Prostate gland (tissue), 2 donors: Measurements from ENCODE around the gene SLC6A16.

Experiments
- POLR2A ChIP-seq: fragments of 450-650 bp; IDR thresholded peaks from one replicate; pipeline ENCODE4 v1.6.1; 2016; ENCODE audit warnings: antibody characterized with exemption, mild to moderate bottlenecking
- POLR2AphosphoS5 ChIP-seq: sonication (generic); formaldehyde crosslinking; IDR thresholded peaks from one replicate; pipeline ENCODE4 v1.6.1; 2017; ENCODE audit warnings: antibody characterized with exemption
- TF ChIP-seq, protein P1 (sequence below), 4 experiments: fragments of 200-600 bp in 2 of 4; fragments of 450-650 bp in 2 of 4; sonication (generic) in 2 of 4; IDR thresholded peaks; 1 replicate in 3 of 4; 2 replicates in 1 of 4; pipeline ENCODE4 v1.5.1; 2016 to 2019; ENCODE audit warnings: antibody characterized with exemption in 4 of 4, mild to moderate bottlenecking in 2 of 4, moderate library complexity in 2 of 4

- TF ChIP-seq, protein P1, sequence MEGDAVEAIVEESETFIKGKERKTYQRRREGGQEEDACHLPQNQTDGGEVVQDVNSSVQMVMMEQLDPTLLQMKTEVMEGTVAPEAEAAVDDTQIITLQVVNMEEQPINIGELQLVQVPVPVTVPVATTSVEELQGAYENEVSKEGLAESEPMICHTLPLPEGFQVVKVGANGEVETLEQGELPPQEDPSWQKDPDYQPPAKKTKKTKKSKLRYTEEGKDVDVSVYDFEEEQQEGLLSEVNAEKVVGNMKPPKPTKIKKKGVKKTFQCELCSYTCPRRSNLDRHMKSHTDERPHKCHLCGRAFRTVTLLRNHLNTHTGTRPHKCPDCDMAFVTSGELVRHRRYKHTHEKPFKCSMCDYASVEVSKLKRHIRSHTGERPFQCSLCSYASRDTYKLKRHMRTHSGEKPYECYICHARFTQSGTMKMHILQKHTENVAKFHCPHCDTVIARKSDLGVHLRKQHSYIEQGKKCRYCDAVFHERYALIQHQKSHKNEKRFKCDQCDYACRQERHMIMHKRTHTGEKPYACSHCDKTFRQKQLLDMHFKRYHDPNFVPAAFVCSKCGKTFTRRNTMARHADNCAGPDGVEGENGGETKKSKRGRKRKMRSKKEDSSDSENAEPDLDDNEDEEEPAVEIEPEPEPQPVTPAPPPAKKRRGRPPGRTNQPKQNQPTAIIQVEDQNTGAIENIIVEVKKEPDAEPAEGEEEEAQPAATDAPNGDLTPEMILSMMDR (IDR thresholded peaks at IDR 0.05), result no peak
- TF ChIP-seq POLR2AphosphoS5 (no peak), POLR2A (no peak)
Observed at GRCh38 chr19:49355909-49356353, 30.9 kb upstream of the SLC6A16 start.
